Stimulated activated CD8-positive, alpha-beta memory T cell treated with anti-CD3 and anti-CD28 coated beads, Interleukin-4, amount 100 ng/mL, for 4 hours (primary cell): ENCODE measurements around the gene HOXD12.

ENCODE experiments used
- DNase-seq, 2 donors: peaks; one replicate each; pipeline ENCODE4 v3.0.0-alpha.2; 2020; ENCODE audit warnings: low read depth in 2 of 2, low spot score in 1 of 2

The HOXD12 gene

GRCh38 chr2:176118601-176119339, 19.2 kb downstream of the HOXD12 start:
- DNase-seq = no peak

- no peak for DNase-seq
Observed at GRCh38 chr2:176120364-176121189, 21.0 kb downstream of the HOXD12 start.

- no peak for DNase-seq
Observed at GRCh38 chr2:176121190-176122051, 21.8 kb downstream of the HOXD12 start.

GRCh38 chr2:176122052-176122682, 22.6 kb downstream of the HOXD12 start:
- no peak for DNase-seq

- no peak for DNase-seq
Observed at GRCh38 chr2:176122683-176123410, 23.3 kb downstream of the HOXD12 start, which contains the start of gene HOXD9. HOXD9 (plus strand) TSS chr2:176122719; CDS start chr2:176122769, 50 bp downstream.

- no peak for DNase-seq
Observed at GRCh38 chr2:176123411-176124109, 24.0 kb downstream of the HOXD12 start.

- DNase-seq = no peak
Observed at GRCh38 chr2:176124110-176124946, 24.7 kb downstream of the HOXD12 start.

GRCh38 chr2:176124947-176125771, 25.6 kb downstream of the HOXD12 start:
- DNase-seq = no peak

GRCh38 chr2:176125772-176126054, 26.1 kb downstream of the HOXD12 start:
- no peak for DNase-seq

GRCh38 chr2:176126929-176127773, 27.6 kb downstream of the HOXD12 start:
- peak in 1 of 2 donors; percentile 69 for DNase-seq

GRCh38 chr2:176127774-176128072, 28.1 kb downstream of the HOXD12 start:
- no peak for DNase-seq

GRCh38 chr2:176128172-176128981, 28.8 kb downstream of the HOXD12 start:
- DNase-seq = no peak

GRCh38 chr2:176128982-176129796, 29.6 kb downstream of the HOXD12 start, which contains the start of gene HOXD8:
HOXD8 (plus strand) TSS chr2:176129705; CDS start chr2:176130367, 662 bp downstream.
- no peak for DNase-seq

GRCh38 chr2:176129813-176130146, 30.2 kb downstream of the HOXD12 start:
- no peak for DNase-seq

- no peak for DNase-seq
Observed at GRCh38 chr2:176130147-176130956, 30.8 kb downstream of the HOXD12 start.
